Esophagus muscularis mucosa (tissue), 4 donors: ENCODE results near the gene PCBD2. TPM values are rescaled to one million over a fixed set of nuclear protein-coding genes. Genes with fewer than 3 reads are reported as not detected.
"Not testable (repeated sequence)": the region's sequence is repeated elsewhere in the genome, so short reads cannot be mapped to it uniquely, and the experiment has no call there.

Experiments used
- DNase-seq: peaks from one replicate; pipeline ENCODE4 v3.0.0-alpha.2; 2017; ENCODE audit errors: extremely low spot score
- H3K27ac ChIP-seq, 4 donors: fragments of 200-600 bp; sonication (generic); replicated peaks in 1 of 4; 1 replicate in 3 of 4; 2 replicates in 1 of 4; pipeline ENCODE4 v1.5.1; 2016 to 2019; ENCODE audit warnings: mild to moderate bottlenecking in 1 of 4
- H3K27me3 ChIP-seq, 4 donors: fragments of 200-600 bp; sonication (generic); one replicate each; pipeline versions ENCODE4 v1.5.1 to v1.6.0; 2016 to 2019
- H3K36me3 ChIP-seq, 4 donors: fragments of 200-600 bp; sonication (generic); one replicate each; pipeline ENCODE4 v1.5.1; 2016 to 2019
- H3K4me1 ChIP-seq, 4 donors: fragments of 200-600 bp; sonication (generic); one replicate each; pipeline ENCODE4 v1.5.1; 2016 to 2019
- H3K4me3 ChIP-seq, 4 donors: fragments of 200-600 bp; sonication (generic); 1 replicate in 2 of 4; 2 replicates in 2 of 4; pipeline ENCODE4 v1.5.1; 2016 to 2019; ENCODE audit warnings: mild to moderate bottlenecking in 4 of 4, moderate library complexity in 1 of 4
- H3K9me3 ChIP-seq, 4 donors: fragments of 200-600 bp; sonication (generic); 1 replicate in 3 of 4; 2 replicates in 1 of 4; pipeline ENCODE4 v1.5.1; 2016 to 2019
- EP300 ChIP-seq: sonication (generic); formaldehyde crosslinking; IDR thresholded peaks from one replicate; pipeline ENCODE4 v1.6.1; 2017; ENCODE audit warnings: antibody characterized with exemption
- POLR2A ChIP-seq: fragments of 450-650 bp; IDR thresholded peaks from one replicate; pipeline ENCODE4 v1.6.1; 2017; ENCODE audit warnings: antibody characterized with exemption, moderate library complexity, mild to moderate bottlenecking, low read depth
- POLR2AphosphoS5 ChIP-seq, 2 donors: sonication (generic); formaldehyde crosslinking; IDR thresholded peaks; one replicate each; pipeline ENCODE4 v1.6.1; 2017; ENCODE audit warnings: antibody characterized with exemption in 2 of 2
- WGBS: methylation state at CpG from one replicate; pipeline ENCODE4 v1.1.5; 2018; 5-methylcytosine and 5-hydroxymethylcytosine counted together
- intact Hi-C: fragments of 100-400 bp; cut with DNase I; formaldehyde crosslinking; loops from one replicate; pipeline ENCODE4 v1.15.1; 2023
- total RNA-seq, 4 donors: library from RNA; depleted of rRNA; stranded (reverse); fragments of >200 nt; gene quantifications; one replicate each; pipeline versions ENCODE4 v1.1.0 to v1.2.1, GENCODE V29; 2016
- TF ChIP-seq, protein P1 (sequence below), 3 experiments: fragments of 200-600 bp in 2 of 3; fragments of 450-650 bp in 1 of 3; sonication (generic) in 2 of 3; IDR thresholded peaks; one replicate each; pipeline ENCODE4 v1.5.1; 2017 to 2019; ENCODE audit warnings: antibody characterized with exemption in 3 of 3, mild to moderate bottlenecking in 2 of 3, moderate library complexity in 1 of 3

The PCBD2 gene
- total RNA-seq, 4 donors from 2014 or later, result 6.8 to 11.6 (median 10.4) TPM

DNA sequence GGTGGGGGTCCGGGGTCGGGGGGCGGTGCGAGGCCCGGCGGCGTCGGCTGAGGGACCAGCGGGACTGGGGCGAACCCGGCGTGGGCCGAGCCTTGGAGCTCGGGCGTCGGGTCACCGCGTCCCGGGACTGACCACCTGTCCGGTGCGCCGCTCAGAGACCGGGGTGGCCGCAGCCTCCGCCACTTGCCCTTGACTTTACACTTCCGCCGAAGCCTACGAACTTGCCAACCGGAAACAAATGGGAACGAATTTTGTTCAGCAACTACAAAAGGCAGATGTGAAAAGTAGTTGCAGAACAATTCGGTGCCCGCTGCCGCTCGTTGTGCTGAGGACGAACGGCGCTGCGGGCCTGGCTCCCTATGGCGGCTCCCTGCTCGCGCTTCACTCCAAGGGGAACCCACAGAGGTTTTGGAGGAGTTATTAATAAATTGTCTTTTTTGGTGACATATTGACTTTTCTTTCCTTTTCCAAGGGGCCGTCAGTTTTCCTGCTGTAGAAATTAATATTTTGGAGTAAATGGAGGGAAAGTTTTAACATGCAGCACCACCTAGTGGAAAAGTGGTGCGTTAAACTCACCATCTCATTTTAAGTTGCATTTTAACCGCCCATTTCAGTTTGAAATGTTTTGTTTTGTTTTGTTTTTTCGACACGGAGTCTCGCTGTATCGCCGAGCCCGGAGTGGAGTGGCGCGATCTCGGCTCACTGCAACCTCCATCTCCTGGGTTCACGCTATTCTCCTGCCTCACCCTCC, 490 bp downstream of the PCBD2 start:
- under 1% methylated on average over 26 of the region's 54 CpGs for WGBS
- TF ChIP-seq, protein P1, sequence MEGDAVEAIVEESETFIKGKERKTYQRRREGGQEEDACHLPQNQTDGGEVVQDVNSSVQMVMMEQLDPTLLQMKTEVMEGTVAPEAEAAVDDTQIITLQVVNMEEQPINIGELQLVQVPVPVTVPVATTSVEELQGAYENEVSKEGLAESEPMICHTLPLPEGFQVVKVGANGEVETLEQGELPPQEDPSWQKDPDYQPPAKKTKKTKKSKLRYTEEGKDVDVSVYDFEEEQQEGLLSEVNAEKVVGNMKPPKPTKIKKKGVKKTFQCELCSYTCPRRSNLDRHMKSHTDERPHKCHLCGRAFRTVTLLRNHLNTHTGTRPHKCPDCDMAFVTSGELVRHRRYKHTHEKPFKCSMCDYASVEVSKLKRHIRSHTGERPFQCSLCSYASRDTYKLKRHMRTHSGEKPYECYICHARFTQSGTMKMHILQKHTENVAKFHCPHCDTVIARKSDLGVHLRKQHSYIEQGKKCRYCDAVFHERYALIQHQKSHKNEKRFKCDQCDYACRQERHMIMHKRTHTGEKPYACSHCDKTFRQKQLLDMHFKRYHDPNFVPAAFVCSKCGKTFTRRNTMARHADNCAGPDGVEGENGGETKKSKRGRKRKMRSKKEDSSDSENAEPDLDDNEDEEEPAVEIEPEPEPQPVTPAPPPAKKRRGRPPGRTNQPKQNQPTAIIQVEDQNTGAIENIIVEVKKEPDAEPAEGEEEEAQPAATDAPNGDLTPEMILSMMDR (IDR thresholded peaks at IDR 0.05), result peak; percentile 70 to 77 (median 74)
- no peak for TF ChIP-seq EP300
- H3K36me3 ChIP-seq, result peaks cover under 1 to 24% (median 9%) of the 10 kb centered on the region in 4 donors
- H3K4me1 ChIP-seq, result peaks cover 0 to 6% (median 6%) of the 10 kb centered on the region in 4 donors
- intact Hi-C loops, result loop anchor here (2.0 kb wide), 3 partner anchors 31 to 167 kb away; partner anchors contain the start of genes CAMLG and TXNDC15
- H3K4me3 ChIP-seq, result peak overlapping the region; percentile 73 to 98 (median 86)
- H3K27me3 ChIP-seq, result no peaks in the 10 kb centered on the region
- no peaks in the 10 kb centered on the region for H3K9me3 ChIP-seq
- peak overlapping the region; percentile 97 to 98 (median 98) for H3K27ac ChIP-seq
- DNase-seq, result no peak

DNA sequence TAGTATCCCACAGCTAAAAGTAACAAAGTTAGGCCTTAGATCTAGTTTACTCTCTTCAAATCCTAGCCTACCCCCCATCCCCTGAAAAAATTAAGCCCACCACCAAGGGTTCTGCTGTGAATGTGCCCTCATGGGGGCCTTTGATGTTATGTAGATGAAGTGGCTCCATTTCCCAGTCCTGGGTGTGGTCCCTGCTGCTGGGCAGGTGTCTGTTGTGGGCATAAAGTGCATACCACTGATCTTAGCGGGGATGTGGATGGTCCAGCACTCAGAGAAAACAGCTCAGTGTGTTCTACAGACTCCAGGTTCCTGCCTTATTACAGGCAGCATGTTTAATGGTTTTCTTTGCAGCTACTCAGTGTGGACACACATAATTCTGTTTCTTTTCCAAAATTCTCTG, 1.9 kb downstream of the PCBD2 start:
- Histone ChIP-seq H3K4me1 (peaks cover 0 to 6% (median 6%) of the 10 kb centered on the region in 4 donors), H3K27me3 (no peaks in the 10 kb centered on the region), H3K4me3 (no peak overlapping the region), H3K9me3 (no peaks in the 10 kb centered on the region), H3K36me3 (peaks cover 5 to 24% (median 16%) of the 10 kb centered on the region in 4 donors), H3K27ac (no peak overlapping the region)
- DNase-seq, result no peak
- 100% methylated on average over 1 of the region's 1 CpG for WGBS
- intact Hi-C loops, result no loop called here
- TF ChIP-seq POLR2AphosphoS5 (IDR thresholded peaks at IDR 0.05) (no peak), POLR2A (no peak), EP300 (no peak)
- TF ChIP-seq, protein P1 (IDR thresholded peaks at IDR 0.05), result no peak

DNA sequence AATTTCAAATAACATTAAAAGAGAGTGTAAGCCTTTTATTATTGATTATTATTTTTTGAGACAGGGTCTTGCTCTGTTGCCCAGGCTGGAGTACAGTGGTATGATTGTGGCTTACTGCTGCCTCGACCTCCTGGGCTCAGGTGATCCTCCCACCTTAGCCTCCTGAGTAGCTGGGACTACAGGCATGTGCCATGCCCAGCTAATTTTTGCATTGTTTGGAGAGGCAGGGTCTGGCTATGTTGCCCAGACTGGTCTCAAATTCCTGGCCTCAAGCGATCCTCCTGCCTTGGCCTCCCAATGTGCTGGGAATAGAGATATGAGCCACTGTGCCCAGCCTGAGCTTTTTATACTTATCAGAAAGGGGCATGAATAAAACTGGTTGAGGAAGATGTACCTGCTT, 5.8 kb downstream of the PCBD2 start:
- 100% methylated on average over 2 of the region's 2 CpGs for WGBS
- intact Hi-C loops, result not testable (repeated sequence)

DNA sequence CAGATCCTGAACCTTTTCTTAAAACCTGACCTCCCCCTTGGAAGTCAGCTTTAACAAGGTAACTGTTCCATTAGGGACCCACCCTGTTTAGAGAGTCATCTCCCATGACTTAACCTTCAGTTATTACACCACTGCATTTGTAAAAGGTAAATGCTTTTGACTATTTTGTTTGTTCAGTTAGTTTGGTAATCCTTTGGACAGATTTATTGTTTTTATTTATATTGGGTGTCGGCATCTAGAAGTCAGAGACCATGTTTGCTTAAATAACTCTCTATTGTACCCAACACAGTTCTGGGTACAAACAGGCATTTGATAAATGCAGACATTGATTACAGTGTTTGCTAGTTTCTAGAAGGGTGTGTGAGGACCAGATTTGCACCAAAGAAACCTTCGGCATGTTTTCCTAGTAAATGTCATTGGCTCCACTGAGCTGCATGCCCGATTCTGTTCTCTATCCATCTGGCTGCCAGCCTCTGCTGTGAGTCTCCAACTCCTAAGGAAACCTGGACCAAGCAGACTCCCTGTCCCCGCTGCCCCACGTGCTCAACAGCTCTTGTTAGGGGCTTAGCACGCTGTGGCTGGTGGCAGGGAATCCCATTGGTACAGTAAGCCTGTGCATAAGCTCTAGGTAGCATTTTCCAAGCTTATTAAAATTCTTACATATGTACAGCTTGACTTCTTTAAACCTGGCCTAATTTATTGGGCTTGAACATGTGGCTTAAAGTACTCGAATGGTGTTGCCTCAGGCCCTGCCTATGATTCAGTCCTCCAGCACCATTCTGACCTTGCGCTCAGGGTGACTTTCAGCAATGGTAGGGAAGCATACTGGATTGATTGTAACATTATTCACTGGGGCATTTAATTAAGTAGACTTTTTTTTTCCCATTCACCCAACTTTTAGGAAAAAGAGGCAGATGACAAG, 6.6 kb downstream of the PCBD2 start:
- Histone ChIP-seq H3K4me3 (no peak overlapping the region), H3K9me3 (no peaks in the 10 kb centered on the region), H3K27me3 (no peaks in the 10 kb centered on the region), H3K27ac (no peak overlapping the region), H3K4me1 (no peaks in the 10 kb centered on the region), H3K36me3 (peaks cover 8 to 66% (median 36%) of the 10 kb centered on the region in 4 donors)
- DNase-seq, result no peak
- 90% methylated on average over 8 of the region's 8 CpGs for WGBS
- TF ChIP-seq EP300 (no peak), POLR2A (no peak), POLR2AphosphoS5 (IDR thresholded peaks at IDR 0.05) (no peak)
- TF ChIP-seq, protein P1 (IDR thresholded peaks at IDR 0.05), result no peak
- intact Hi-C loops, result no loop called here

More for the DNA sequence above, 5.8 kb downstream of the PCBD2 start:
- H3K4me3 ChIP-seq, H3K27ac ChIP-seq, H3K27me3 ChIP-seq, H3K9me3 ChIP-seq, DNase-seq, H3K4me1 ChIP-seq: not testable (repeated sequence)
- peaks cover 8 to 62% (median 33%) of the 10 kb centered on the region in 4 donors for H3K36me3 ChIP-seq

DNA sequence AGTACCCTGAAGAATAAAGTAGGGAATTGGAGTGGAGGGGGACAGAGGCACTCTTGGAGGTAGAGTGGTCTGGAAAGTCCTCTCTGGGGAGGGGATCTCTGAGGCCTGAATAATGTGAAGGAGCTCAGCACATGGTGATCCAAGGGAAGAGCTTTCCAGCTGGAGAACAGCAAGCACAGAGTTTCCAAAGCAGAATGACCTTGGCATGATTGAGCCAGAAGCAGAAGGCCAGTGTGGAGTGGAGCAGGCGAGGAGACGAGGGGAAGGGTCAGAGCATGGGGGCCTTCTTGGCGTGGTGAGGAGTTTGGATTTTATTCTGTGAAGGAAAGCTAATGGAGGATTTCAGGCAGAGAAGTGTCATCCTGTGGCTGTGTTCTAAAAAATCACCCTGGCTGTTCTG, 8.3 kb downstream of the PCBD2 start:
- intact Hi-C loops, result no loop called here
- no peak for DNase-seq
- TF ChIP-seq EP300 (no peak), POLR2A (no peak), POLR2AphosphoS5 (IDR thresholded peaks at IDR 0.05) (no peak)
- TF ChIP-seq, protein P1 (IDR thresholded peaks at IDR 0.05), result no peak
- 95% methylated on average over 3 of the region's 3 CpGs for WGBS
- no peaks in the 10 kb centered on the region for H3K9me3 ChIP-seq
- no peak overlapping the region for H3K4me3 ChIP-seq
- peaks cover 8 to 77% (median 44%) of the 10 kb centered on the region in 4 donors for H3K36me3 ChIP-seq
- no peaks in the 10 kb centered on the region for H3K4me1 ChIP-seq
- no peak overlapping the region for H3K27ac ChIP-seq
- H3K27me3 ChIP-seq, result no peaks in the 10 kb centered on the region
